Measurements from ENCODE around the gene FAM81A.
A peak's percentile ranks its signal among the peaks of the same experiment; 100 is the strongest.
"Not testable (repeated sequence)": the region's sequence is repeated elsewhere in the genome, so short reads cannot be mapped to it uniquely, and the experiment has no call there.

Gene FAM81A

DNA sequence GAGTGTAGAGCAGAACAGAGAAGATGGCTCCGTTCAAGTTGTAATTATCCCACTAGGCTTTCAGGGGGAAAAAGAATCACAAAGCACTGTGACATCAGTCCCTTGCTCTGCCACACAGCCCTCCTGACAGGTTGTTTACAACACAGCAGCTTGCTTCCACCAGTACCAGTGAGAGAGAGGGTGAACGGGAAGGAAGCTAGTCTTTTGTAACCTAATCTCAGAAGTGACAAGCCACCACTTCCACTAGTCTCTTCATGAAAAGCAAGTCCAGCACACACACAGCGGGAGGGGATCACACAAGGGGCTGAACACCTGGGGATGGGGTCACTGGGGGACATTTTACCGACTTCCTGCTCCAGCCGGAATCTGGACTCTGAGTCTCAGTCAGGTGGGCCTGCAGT, 86.3 kb downstream of the FAM81A start:
- no peaks in the 10 kb centered on the region for H3K27me3 ChIP-seq (ENCODE audit: insufficient read depth, poor library complexity, severe bottlenecking)
- TF ChIP-seq CTCF (IDR thresholded peaks at IDR 0.05; ENCODE audit: insufficient read depth, low read length) (no peak), POLR2AphosphoS5 (IDR thresholded peaks at IDR 0.05; ENCODE audit: low read depth) (no peak), GABPA (IDR thresholded peaks at IDR 0.05; ENCODE audit: low read depth) (no peak), SPI1 (IDR thresholded peaks at IDR 0.05; ENCODE audit: borderline replicate concordance, low read depth) (no peak)
- TF ChIP-seq, protein P1, sequence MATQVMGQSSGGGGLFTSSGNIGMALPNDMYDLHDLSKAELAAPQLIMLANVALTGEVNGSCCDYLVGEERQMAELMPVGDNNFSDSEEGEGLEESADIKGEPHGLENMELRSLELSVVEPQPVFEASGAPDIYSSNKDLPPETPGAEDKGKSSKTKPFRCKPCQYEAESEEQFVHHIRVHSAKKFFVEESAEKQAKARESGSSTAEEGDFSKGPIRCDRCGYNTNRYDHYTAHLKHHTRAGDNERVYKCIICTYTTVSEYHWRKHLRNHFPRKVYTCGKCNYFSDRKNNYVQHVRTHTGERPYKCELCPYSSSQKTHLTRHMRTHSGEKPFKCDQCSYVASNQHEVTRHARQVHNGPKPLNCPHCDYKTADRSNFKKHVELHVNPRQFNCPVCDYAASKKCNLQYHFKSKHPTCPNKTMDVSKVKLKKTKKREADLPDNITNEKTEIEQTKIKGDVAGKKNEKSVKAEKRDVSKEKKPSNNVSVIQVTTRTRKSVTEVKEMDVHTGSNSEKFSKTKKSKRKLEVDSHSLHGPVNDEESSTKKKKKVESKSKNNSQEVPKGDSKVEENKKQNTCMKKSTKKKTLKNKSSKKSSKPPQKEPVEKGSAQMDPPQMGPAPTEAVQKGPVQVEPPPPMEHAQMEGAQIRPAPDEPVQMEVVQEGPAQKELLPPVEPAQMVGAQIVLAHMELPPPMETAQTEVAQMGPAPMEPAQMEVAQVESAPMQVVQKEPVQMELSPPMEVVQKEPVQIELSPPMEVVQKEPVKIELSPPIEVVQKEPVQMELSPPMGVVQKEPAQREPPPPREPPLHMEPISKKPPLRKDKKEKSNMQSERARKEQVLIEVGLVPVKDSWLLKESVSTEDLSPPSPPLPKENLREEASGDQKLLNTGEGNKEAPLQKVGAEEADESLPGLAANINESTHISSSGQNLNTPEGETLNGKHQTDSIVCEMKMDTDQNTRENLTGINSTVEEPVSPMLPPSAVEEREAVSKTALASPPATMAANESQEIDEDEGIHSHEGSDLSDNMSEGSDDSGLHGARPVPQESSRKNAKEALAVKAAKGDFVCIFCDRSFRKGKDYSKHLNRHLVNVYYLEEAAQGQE (IDR thresholded peaks at IDR 0.05; ENCODE audit: insufficient replicate concordance, low read depth): no peak
- DNase-seq (ENCODE audit: low read depth in 1 of 2, low spot score in 1 of 2): peak in 1 of 2 experiments; percentile 73
- H3K27ac ChIP-seq (replicated peaks): no peak overlapping the region
- no peak overlapping the region for H3K4me3 ChIP-seq (replicated peaks; ENCODE audit: insufficient read depth, low read length)

- H3K27ac ChIP-seq (replicated peaks); H3K4me3 ChIP-seq (replicated peaks; ENCODE audit: insufficient read depth, low read length); H3K27me3 ChIP-seq (ENCODE audit: insufficient read depth, poor library complexity, severe bottlenecking); DNase-seq (ENCODE audit: low read depth in 1 of 2, low spot score in 1 of 2): not testable (repeated sequence)
These were observed 88.5 kb downstream of the FAM81A start for GRCh38 chr15:59526466-59526865.

GRCh38 chr15:59528429-59528828, 90.4 kb downstream of the FAM81A start:
- DNase-seq (ENCODE audit: low read depth in 1 of 2, low spot score in 1 of 2): no peak
- no peak overlapping the region for H3K4me3 ChIP-seq (replicated peaks; ENCODE audit: insufficient read depth, low read length)
- no peak for TF ChIP-seq SPI1 (IDR thresholded peaks at IDR 0.05; ENCODE audit: borderline replicate concordance, low read depth)
- TF ChIP-seq, protein P1 (IDR thresholded peaks at IDR 0.05; ENCODE audit: insufficient replicate concordance, low read depth): no peak
- TF ChIP-seq GABPA (IDR thresholded peaks at IDR 0.05; ENCODE audit: low read depth): no peak
- TF ChIP-seq POLR2AphosphoS5 (IDR thresholded peaks at IDR 0.05; ENCODE audit: low read depth): no peak
- no peak for TF ChIP-seq CTCF (IDR thresholded peaks at IDR 0.05; ENCODE audit: insufficient read depth, low read length)

GRCh38 chr15:59528961-59529402, 91.0 kb downstream of the FAM81A start:
- TF ChIP-seq, protein P1 (IDR thresholded peaks at IDR 0.05; ENCODE audit: insufficient replicate concordance, low read depth): peak; percentile 65
- TF ChIP-seq GABPA (IDR thresholded peaks at IDR 0.05; ENCODE audit: low read depth) (no peak), POLR2AphosphoS5 (IDR thresholded peaks at IDR 0.05; ENCODE audit: low read depth) (no peak), SPI1 (IDR thresholded peaks at IDR 0.05; ENCODE audit: borderline replicate concordance, low read depth) (no peak), CTCF (IDR thresholded peaks at IDR 0.05; ENCODE audit: insufficient read depth, low read length) (peak; percentile 61)
- no peak overlapping the region for H3K4me3 ChIP-seq (replicated peaks; ENCODE audit: insufficient read depth, low read length)
- no peak overlapping the region for H3K27ac ChIP-seq (replicated peaks)
- no peaks in the 10 kb centered on the region for H3K27me3 ChIP-seq (ENCODE audit: insufficient read depth, poor library complexity, severe bottlenecking)
- peak; percentile 41 to 75 for DNase-seq (ENCODE audit: low read depth in 1 of 2, low spot score in 1 of 2)

More at GRCh38 chr15:59528429-59528828, 90.4 kb downstream of the FAM81A start:
- no peak overlapping the region for H3K27ac ChIP-seq (replicated peaks)
- H3K27me3 ChIP-seq (ENCODE audit: insufficient read depth, poor library complexity, severe bottlenecking): no peaks in the 10 kb centered on the region

Measured in HL-60 (cell line).